CD4-positive, alpha-beta T cell treated with Interferon gamma for 1 hour (primary cell): Measurements from ENCODE around the gene SLC7A11.
"Not testable (repeated sequence)": the region's sequence is repeated elsewhere in the genome, so short reads cannot be mapped to it uniquely, and the experiment has no call there.

Source experiments
- DNase-seq: peaks from one replicate; pipeline ENCODE4 v3.0.0-alpha.2; 2020

Gene SLC7A11

DNA sequence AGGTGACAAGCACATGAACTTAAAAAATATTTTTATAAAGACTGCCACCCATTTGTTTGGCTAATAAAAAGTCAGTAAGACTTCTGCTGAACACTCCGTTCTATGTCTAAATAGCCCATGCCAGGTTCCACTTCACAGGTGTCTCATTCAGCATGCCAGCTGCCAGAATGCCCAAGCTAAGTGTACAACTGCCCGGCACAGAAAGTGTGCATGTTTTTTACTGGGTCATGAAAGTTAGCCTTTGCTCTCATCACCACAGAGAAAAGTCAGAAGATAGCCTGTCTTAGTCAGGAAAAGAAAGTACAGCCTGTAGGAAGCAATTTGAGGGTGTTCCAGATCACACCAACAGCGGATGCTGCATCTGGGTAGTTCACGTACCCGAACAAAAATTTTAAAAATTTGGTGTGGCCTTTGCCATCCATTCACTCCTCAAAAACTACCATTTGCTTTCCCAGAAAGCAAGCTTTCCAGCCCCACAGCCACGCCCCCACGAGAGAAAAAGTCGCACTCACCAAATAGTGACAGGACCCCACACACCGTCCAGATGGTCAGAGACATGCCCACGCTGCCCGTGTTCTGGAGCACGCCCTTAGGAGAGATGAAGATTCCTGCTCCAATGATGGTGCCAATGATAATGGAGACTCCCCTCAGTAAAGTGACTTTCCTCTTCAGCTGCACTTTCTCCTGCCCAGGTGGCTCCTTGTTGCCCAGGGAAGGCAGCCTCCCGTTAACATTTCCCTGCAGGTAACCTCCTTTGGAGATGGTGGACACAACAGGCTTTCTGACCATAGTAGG, 671 bp downstream of the SLC7A11 start:
- no peak for DNase-seq

- DNase-seq = no peak
Measured at GRCh38 chr4:138239491-138239890, 2.7 kb downstream of the SLC7A11 start.

GRCh38 chr4:138238521-138239292, 3.4 kb downstream of the SLC7A11 start:
- no peak for DNase-seq

GRCh38 chr4:138237132-138237531, 5.0 kb downstream of the SLC7A11 start:
- DNase-seq = not testable (repeated sequence)

GRCh38 chr4:138236037-138236436, 6.1 kb downstream of the SLC7A11 start:
- DNase-seq = no peak

GRCh38 chr4:138235419-138235952, 6.7 kb downstream of the SLC7A11 start:
- no peak for DNase-seq

- no peak for DNase-seq
Measured at GRCh38 chr4:138234248-138234647, 7.9 kb downstream of the SLC7A11 start.

DNA sequence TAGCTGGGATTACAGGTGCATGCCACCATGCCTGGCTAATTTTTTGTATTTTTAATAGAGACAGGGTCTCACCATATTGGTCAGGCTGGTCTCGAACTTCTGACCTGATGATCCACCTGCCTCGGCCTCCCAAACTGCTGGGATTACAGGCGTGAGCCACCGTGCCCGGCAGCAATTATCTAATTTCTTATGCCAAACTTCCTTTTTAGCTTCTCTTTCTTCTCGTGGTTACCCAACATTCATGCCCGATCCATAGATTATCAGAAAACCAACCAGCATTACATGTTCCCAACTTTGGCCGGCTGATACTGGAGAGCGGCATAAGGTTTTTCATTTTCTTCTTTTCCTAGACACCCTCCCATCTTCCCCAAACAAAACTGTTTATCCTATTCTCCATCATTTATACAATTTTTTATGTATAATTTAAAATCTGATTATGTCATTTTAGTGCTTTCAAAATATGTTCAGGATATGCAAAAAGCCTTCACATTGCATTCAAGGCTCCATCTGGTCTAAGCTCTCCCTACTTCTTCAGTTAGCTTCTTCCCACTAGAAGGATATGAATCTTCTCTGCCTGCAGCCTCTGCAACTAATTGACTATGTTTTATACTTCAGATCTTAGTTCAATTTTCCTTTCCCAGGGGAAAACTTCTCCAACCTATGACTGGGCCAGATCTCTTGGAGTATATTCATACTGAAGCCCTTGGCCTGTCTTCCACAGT, 8.7 kb downstream of the SLC7A11 start:
- no peak for DNase-seq

GRCh38 chr4:138232364-138232763, 9.8 kb downstream of the SLC7A11 start:
- no peak for DNase-seq

DNA sequence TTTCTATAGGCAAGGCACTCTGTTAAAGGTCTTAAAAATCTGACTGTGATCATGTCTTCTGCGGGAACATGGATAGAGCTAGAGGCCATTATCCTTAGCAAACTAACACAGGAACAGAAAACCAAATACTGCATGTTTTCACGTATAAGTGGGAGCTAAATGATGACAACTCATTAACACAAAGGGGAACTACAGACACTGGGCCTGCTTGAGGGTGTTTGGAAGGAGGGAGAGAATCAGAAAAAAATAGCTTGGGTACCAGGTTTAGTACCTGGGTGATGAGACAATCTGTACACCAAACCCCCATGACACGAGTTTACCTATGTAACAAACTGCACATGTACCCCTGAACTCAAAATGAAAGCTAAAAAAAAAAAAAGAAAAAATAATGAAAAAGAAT, 12.1 kb downstream of the SLC7A11 start:
- no peak for DNase-seq

DNA sequence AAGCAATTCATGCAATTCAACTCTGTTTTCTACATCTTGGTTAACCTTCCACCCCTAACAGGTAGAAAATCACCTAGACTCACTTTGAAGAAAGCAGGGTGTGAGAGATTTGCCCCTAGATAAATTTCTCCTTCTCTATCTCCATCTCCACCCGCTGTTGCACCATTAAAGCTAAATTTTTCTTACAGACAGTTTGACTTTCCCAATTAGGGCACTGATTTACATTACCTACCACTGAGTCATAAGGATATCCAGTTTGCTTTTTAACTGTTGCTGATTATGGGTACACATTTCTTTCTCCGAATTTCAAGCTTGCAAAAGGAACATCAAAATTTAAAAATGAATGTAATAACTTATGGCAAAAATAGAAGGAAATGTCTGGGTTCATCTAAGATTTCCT, 13.0 kb downstream of the SLC7A11 start:
- no peak for DNase-seq

DNA sequence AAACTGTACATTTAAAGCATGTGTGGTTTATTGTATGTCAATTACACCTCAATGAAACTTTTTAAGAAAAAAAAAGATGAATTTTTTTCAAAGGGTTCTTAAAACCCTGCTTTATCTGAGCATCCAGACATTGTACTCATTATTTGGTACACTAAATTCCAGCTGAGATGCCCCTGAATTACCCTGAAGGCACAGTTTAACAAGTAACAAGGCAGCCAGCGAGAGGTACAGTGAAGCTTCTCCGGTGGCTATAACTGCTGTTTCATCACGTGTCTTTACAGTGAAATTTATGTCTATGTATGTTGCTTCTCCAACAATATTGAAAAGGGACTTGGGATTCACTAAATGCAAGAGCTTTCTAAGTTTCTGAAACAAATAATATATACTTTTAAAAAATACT, 15.8 kb downstream of the SLC7A11 start:
- no peak for DNase-seq

- no peak for DNase-seq
Measured at GRCh38 chr4:138225477-138225876, 16.7 kb downstream of the SLC7A11 start.

DNA sequence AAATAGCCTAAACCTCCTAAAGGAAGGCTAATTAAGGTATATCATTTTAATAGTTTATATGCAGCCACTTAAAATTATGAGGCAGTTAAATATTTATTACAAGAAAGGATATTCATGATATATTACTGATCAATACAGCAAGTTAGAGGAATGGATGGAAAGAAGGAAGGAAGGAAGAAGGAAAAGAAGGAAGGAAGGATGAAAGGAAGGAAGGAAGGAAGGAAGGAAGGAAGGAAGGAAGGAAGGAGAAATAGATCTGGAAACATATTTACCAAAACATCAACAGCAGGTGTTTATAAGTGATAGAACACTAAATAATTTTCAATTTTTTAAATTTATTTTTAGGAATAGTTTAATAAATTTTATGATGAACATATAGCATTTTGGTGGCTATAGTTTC, 17.5 kb downstream of the SLC7A11 start:
- DNase-seq = no peak

GRCh38 chr4:138223231-138223910, 18.8 kb downstream of the SLC7A11 start:
- no peak for DNase-seq

GRCh38 chr4:138222046-138222445, 20.1 kb downstream of the SLC7A11 start:
- DNase-seq = no peak

GRCh38 chr4:138218976-138219375, 23.2 kb downstream of the SLC7A11 start:
- no peak for DNase-seq

GRCh38 chr4:138217567-138217966, 24.6 kb downstream of the SLC7A11 start:
- DNase-seq = no peak

DNA sequence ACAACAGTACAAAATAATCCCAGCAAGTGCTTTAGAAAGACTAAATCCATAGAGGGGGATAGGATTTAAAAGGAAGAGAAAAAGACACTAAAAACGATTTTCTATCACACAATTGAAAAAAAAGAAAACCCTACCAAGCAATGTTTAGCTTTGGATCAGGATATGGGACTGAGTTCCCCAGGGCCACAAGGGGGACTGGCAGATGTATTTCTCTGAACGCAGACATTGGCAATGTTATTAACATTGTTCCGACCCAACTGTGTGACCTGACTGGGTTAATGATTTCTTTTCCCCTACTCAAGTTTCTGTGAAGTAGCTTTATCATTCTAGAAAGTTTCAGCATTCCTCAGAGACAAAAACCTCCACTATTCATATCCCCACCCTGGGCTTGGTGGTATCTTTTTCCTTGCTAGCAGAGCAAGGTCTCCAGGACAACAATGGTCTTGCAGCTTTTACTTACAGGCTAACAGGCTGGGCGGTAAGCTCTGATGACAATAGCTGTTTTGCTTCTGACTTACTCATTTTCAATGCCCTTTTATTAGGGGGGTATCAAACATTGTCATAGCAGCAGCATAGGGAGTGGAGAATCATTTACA, 25.8 kb downstream of the SLC7A11 start:
- no peak for DNase-seq

GRCh38 chr4:138210576-138210975, 31.6 kb downstream of the SLC7A11 start:
- DNase-seq = not testable (repeated sequence)

DNA sequence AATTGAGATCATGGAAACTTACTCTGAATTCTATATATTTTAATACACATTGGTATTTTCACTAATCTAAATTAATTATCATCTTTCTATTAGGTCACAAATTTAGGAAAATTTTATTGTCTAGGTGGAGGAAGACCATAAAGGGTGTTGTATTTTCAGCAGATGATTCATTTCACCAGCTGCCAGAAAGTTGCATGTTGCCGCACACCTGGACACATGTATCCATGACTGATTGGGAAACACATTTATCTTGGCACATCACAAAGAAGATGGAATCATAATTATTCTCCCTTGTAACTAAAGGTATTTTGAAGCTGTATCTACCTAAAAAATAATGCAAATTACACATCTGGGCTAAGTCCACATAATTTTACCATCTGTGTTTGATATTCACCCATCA, 33.1 kb downstream of the SLC7A11 start:
- no peak for DNase-seq

DNA sequence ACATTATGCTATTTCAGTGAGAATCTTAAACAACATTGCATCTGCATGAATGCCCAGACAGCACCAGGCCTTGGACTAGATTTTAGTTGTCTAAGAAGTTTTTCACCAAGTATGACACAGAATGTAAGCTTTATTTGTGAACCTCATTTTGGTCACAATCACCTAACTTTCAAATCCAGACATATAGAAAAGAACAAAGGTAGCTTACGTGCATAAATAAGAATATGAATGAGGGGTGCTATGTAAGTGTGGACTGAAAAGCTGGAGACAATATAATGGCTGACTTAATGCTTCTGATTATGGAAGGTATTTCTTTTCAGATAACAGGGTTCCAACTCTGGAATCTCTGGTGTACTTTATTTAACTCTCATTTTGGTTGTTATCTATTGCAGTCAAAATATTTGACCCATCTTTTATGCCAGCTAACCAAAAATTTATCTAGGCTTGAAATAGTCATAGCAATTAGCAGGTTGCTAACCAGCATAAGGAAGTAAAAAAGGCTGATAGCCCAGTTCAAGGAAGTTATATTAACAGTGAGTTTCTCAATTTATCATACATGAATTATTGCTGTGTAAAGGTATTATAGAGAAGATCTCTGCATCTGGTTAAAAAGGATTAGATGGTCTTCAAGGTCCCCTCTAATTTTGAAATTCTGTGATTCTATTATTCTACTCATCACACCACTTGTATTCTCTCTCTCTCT, 36.5 kb downstream of the SLC7A11 start:
- DNase-seq = no peak
